ENCODE measurements around the gene NEDD4L.

- TF ChIP-seq, protein P1, sequence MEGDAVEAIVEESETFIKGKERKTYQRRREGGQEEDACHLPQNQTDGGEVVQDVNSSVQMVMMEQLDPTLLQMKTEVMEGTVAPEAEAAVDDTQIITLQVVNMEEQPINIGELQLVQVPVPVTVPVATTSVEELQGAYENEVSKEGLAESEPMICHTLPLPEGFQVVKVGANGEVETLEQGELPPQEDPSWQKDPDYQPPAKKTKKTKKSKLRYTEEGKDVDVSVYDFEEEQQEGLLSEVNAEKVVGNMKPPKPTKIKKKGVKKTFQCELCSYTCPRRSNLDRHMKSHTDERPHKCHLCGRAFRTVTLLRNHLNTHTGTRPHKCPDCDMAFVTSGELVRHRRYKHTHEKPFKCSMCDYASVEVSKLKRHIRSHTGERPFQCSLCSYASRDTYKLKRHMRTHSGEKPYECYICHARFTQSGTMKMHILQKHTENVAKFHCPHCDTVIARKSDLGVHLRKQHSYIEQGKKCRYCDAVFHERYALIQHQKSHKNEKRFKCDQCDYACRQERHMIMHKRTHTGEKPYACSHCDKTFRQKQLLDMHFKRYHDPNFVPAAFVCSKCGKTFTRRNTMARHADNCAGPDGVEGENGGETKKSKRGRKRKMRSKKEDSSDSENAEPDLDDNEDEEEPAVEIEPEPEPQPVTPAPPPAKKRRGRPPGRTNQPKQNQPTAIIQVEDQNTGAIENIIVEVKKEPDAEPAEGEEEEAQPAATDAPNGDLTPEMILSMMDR (IDR thresholded peaks at IDR 0.05): no peak
- TF ChIP-seq, protein P2, sequence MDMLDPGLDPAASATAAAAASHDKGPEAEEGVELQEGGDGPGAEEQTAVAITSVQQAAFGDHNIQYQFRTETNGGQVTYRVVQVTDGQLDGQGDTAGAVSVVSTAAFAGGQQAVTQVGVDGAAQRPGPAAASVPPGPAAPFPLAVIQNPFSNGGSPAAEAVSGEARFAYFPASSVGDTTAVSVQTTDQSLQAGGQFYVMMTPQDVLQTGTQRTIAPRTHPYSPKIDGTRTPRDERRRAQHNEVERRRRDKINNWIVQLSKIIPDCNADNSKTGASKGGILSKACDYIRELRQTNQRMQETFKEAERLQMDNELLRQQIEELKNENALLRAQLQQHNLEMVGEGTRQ (IDR thresholded peaks at IDR 0.05; ENCODE audit: borderline replicate concordance, low read depth, low read length): no peak
- TF ChIP-seq RAD21 (IDR thresholded peaks at IDR 0.05; ENCODE audit: low read length) (no peak), GABPA (IDR thresholded peaks at IDR 0.05; ENCODE audit: low read depth) (no peak), SMC3 (IDR thresholded peaks at IDR 0.05; ENCODE audit: low read depth, low read length) (no peak), TAF1 (IDR thresholded peaks at IDR 0.05; ENCODE audit: borderline replicate concordance, low read depth, low read length) (no peak), CHD2 (IDR thresholded peaks at IDR 0.05; ENCODE audit: low read length, partially characterized antibody) (no peak), POLR2AphosphoS5 (IDR thresholded peaks at IDR 0.05; ENCODE audit: low read depth, low read length) (no peak)
- TF ChIP-seq, protein P3, sequence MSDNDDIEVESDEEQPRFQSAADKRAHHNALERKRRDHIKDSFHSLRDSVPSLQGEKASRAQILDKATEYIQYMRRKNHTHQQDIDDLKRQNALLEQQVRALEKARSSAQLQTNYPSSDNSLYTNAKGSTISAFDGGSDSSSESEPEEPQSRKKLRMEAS (IDR thresholded peaks at IDR 0.05; ENCODE audit: low read depth): no peak
Observed at GRCh38 chr18:58046794-58047555, 2.9 kb downstream of the NEDD4L start.

All from SK-N-SH (cell line).